HT1080 (cell line): ENCODE data around the gene ZNF398. TPM values are rescaled to one million over a fixed set of nuclear protein-coding genes. Genes with fewer than 3 reads are reported as not detected.
"Not testable (repeated sequence)": the region's sequence is repeated elsewhere in the genome, so short reads cannot be mapped to it uniquely, and the experiment has no call there.

Experiments
- DNase-seq: peaks from one replicate; pipeline ENCODE4 v3.0.0-alpha.2; 2015; ENCODE audit warnings: low read depth
- small RNA-seq: library from RNA; depleted of rRNA; stranded (forward); fragments of <200 nt; gene quantifications from one replicate; pipeline ENCODE3, GENCODE V24; 2014
- total RNA-seq: library from RNA; depleted of rRNA; stranded (reverse); fragments of >200 nt; shearing (Covaris generic); gene quantifications from 2 replicates; pipeline ENCODE4 v1.2.3, GENCODE V29; 2014; rRNA removed

ZNF398 gene
- total RNA-seq, 1 experiment from 2014 or later = 7.5 TPM

- no peak for DNase-seq
These were observed 76.5 kb downstream of the ZNF398 start for GRCh38 chr7:149223761-149224160.

GRCh38 chr7:149224352-149224751 lies 77.1 kb downstream of the ZNF398 start:
- DNase-seq = no peak

GRCh38 chr7:149225106-149225505 lies 77.9 kb downstream of the ZNF398 start:
- DNase-seq = no peak

GRCh38 chr7:149225656-149226055 lies 78.4 kb downstream of the ZNF398 start:
- DNase-seq = no peak

- not testable (repeated sequence) for DNase-seq
These were observed 79.1 kb downstream of the ZNF398 start for GRCh38 chr7:149226366-149226765.

- no peak for DNase-seq
These were observed 79.7 kb downstream of the ZNF398 start for GRCh38 chr7:149226840-149227494.

GRCh38 chr7:149228831-149229471 lies 81.7 kb downstream of the ZNF398 start:
- no peak for DNase-seq

- no peak for DNase-seq
These were observed 82.3 kb downstream of the ZNF398 start for GRCh38 chr7:149229526-149229925.

- no peak for DNase-seq
These were observed 85.1 kb downstream of the ZNF398 start for GRCh38 chr7:149232362-149232761.

Small RNA genes lying within 50 kb of the gene (small RNA-seq; reads per million reads assigned to genes)
- gene AC004890.1 (not detected), gene RN7SL521P (0.25 reads per million, percentile 18 among the genes with 10 or more reads in this experiment)

Other genes with a start within 250 kb of the ZNF398 start
- 159 and 183 TPM in 2 replicates for gene PDIA4, start 118.9 kb upstream of the ZNF398 start, total RNA-seq
- 3.6 and 4.1 TPM in 2 replicates for gene ZNF786, start 56.7 kb upstream of the ZNF398 start, total RNA-seq
- 0.23 and 0.33 TPM in 2 replicates for gene ZNF425, start 21.1 kb upstream of the ZNF398 start, total RNA-seq
- 27.0 and 30.4 TPM in 2 replicates for gene ZNF282, start 48.1 kb downstream of the ZNF398 start, total RNA-seq
- 5.9 and 8.7 TPM in 2 replicates for gene ZNF212, start 92.2 kb downstream of the ZNF398 start, total RNA-seq
- gene ZNF783, start 114.7 kb downstream of the ZNF398 start, total RNA-seq = 5.2 and 6.9 TPM in 2 replicates